ENCODE data around the gene NEDD9. TPM values are rescaled to one million over a fixed set of nuclear protein-coding genes. Genes with fewer than 3 reads are reported as not detected.

NEDD9 gene
- total and polyA plus RNA-seq, 2 of the 13 experiments (the other 11 are each of a cell fraction or from before 2014, with no cell fraction given) = 27.1 to 389 TPM

DNA sequence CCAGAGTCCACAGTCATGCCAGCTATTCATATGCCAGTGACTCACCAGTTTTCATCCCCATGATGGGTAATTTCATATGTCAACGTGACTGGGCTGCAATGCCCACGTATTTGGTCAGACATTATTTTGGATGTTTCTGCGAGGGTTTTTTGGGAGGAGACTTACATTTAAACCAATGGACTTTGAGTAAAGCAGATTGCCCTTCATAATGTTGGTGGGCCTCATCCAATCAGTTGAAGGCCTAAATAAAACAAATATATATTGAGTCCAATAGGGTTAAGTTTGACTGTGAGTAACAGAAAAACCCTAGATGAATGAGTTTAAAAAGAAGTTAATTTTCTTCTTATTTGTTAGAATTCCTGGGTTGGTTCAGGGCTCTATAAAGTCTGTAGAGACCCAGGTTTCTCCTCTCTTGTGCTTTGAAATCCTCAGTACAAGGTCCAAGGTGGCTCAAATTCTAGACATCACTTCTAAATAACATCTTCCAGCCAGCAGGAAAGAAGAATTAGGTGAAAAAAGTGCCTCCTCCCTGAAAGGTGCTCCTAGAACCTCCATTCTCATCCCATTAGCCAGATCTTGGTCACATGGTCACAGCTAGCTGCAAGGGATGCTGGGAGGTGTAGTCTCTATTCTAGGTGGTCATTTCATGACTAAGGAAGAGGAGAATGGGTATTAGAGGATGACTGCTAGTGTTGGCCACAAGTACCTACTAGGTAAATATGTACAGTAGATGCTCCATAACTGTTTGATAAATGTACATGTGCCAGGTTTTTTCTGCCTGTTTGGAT lies 16.7 kb upstream of the NEDD9 start:
- ATAC-seq = no peak
- Histone ChIP-seq H3K27me3 (ENCODE audit: control insufficient read depth in 1 of 2, insufficient read depth in 2 of 2, low read length in 2 of 2) (no peaks in the 10 kb centered on the region), H3K27ac (ENCODE audit: extremely low read length, insufficient read depth, low read length) (no peak overlapping the region), H3K4me1 (ENCODE audit: insufficient read depth, low read length) (peaks cover 30% of the 10 kb centered on the region), H2AFZ (ENCODE audit: low read length) (no peak overlapping the region), H3K4me3 (replicated peaks in 1 of 3; ENCODE audit: insufficient read depth in 1 of 3, low read depth in 2 of 3, low read length in 3 of 3) (no peak overlapping the region), H3K4me2 (ENCODE audit: low read depth, low read length) (no peak overlapping the region), H3K9ac (ENCODE audit: insufficient read depth, low read depth, low read length) (no peak overlapping the region), H3K36me3 (replicated peaks in 1 of 2; ENCODE audit: control insufficient read depth in 1 of 2, insufficient read depth in 2 of 2, low read length in 2 of 2) (no peaks in the 10 kb centered on the region), H3K9me3 (ENCODE audit: low read length) (peaks cover 6% of the 10 kb centered on the region), H4K20me1 (ENCODE audit: insufficient read depth, low read length) (no peaks in the 10 kb centered on the region), H3K79me2 (ENCODE audit: insufficient read depth, low read length) (no peaks in the 10 kb centered on the region)
- WGBS (ENCODE audit: low lambda C conversion rate) = 98% methylated on average over 3 of the region's 3 CpGs
- intact Hi-C loops (cut with micrococcal nuclease; ENCODE audit: unreplicated experiment) = no loop called here
- FAIRE-seq = no peak
- in situ Hi-C loops (cut with HindIII; ENCODE audit: extremely low pct_ligation_motif_present, low pct_unique_long_range_greater_than_20kb) = no loop called here
- DNase-seq (ENCODE audit: low spot score) = no peak
- ChIA-PET POLR2A (no interaction called here), CTCF (ENCODE audit: low intra/inter-chr PET ratio, low total read pairs) (no interaction called here)
- no TSS peak for BruUV-seq (replicated peaks)
- TF ChIP-seq CBX1 (IDR thresholded peaks at IDR 0.05; ENCODE audit: low read depth) (peak; percentile 26), ZNF33B (CRISPR knock-in tag; IDR thresholded peaks at IDR 0.05) (no peak), THAP11 (CRISPR knock-in tag; IDR thresholded peaks at IDR 0.05) (peak; percentile 88), ZNF143 (CRISPR knock-in tag; IDR thresholded peaks at IDR 0.05) (peak; percentile 83), ZNF263 (CRISPR knock-in tag; IDR thresholded peaks at IDR 0.05) (0 out of 2 replicates have a peak, but pooled peaks have one; percentile 48), HCFC1 (IDR thresholded peaks at IDR 0.05; ENCODE audit: low read depth, low read length) (peak; percentile 30; the same call in 1 of the 2 replicates), ZNF616 (CRISPR knock-in tag; IDR thresholded peaks at IDR 0.05; ENCODE audit: low read depth) (no peak), NFYB (CRISPR knock-in tag; IDR thresholded peaks at IDR 0.05) (peak; percentile 54)
- TF ChIP-seq, protein P1, sequence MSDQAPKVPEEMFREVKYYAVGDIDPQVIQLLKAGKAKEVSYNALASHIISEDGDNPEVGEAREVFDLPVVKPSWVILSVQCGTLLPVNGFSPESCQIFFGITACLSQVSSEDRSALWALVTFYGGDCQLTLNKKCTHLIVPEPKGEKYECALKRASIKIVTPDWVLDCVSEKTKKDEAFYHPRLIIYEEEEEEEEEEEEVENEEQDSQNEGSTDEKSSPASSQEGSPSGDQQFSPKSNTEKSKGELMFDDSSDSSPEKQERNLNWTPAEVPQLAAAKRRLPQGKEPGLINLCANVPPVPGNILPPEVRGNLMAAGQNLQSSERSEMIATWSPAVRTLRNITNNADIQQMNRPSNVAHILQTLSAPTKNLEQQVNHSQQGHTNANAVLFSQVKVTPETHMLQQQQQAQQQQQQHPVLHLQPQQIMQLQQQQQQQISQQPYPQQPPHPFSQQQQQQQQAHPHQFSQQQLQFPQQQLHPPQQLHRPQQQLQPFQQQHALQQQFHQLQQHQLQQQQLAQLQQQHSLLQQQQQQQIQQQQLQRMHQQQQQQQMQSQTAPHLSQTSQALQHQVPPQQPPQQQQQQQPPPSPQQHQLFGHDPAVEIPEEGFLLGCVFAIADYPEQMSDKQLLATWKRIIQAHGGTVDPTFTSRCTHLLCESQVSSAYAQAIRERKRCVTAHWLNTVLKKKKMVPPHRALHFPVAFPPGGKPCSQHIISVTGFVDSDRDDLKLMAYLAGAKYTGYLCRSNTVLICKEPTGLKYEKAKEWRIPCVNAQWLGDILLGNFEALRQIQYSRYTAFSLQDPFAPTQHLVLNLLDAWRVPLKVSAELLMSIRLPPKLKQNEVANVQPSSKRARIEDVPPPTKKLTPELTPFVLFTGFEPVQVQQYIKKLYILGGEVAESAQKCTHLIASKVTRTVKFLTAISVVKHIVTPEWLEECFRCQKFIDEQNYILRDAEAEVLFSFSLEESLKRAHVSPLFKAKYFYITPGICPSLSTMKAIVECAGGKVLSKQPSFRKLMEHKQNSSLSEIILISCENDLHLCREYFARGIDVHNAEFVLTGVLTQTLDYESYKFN (CRISPR knock-in tag; conservative IDR thresholded peaks at IDR 0.05) = no peak

Measured in HepG2 (cell line).